NB4 (cell line): ENCODE data around the gene LCE1A.

ENCODE experiments used
- MAX ChIP-seq: IDR thresholded peaks from 2 replicates; pipeline ENCODE4 v1.6.1; 2011; ENCODE audit warnings: low read depth, low read length
- MYC ChIP-seq: IDR thresholded peaks from 2 replicates; pipeline ENCODE4 v1.6.1; 2011; ENCODE audit warnings: low read depth, low read length
- POLR2A ChIP-seq: IDR thresholded peaks from 2 replicates; pipeline ENCODE4 v1.6.1; 2011; ENCODE audit warnings: mild to moderate bottlenecking; ENCODE audit not compliant: insufficient read length; ENCODE audit errors: extremely low read depth
- TF ChIP-seq, protein P1 (sequence below): IDR thresholded peaks from one replicate; pipeline ENCODE4 v1.5.1; 2012; ENCODE audit warnings: low read depth, low read length

- TF ChIP-seq, protein P1, sequence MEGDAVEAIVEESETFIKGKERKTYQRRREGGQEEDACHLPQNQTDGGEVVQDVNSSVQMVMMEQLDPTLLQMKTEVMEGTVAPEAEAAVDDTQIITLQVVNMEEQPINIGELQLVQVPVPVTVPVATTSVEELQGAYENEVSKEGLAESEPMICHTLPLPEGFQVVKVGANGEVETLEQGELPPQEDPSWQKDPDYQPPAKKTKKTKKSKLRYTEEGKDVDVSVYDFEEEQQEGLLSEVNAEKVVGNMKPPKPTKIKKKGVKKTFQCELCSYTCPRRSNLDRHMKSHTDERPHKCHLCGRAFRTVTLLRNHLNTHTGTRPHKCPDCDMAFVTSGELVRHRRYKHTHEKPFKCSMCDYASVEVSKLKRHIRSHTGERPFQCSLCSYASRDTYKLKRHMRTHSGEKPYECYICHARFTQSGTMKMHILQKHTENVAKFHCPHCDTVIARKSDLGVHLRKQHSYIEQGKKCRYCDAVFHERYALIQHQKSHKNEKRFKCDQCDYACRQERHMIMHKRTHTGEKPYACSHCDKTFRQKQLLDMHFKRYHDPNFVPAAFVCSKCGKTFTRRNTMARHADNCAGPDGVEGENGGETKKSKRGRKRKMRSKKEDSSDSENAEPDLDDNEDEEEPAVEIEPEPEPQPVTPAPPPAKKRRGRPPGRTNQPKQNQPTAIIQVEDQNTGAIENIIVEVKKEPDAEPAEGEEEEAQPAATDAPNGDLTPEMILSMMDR = no peak
- no peak for TF ChIP-seq MYC
- no peak for TF ChIP-seq MAX
- no peak for TF ChIP-seq POLR2A
These were observed 37.2 kb downstream of the LCE1A start for GRCh38 chr1:152864443-152864842.
